ENCODE measurements around the gene ESX1. TPM values are rescaled to one million over a fixed set of nuclear protein-coding genes. Genes with fewer than 3 reads are reported as not detected.
"Not testable (repeated sequence)": the region's sequence is repeated elsewhere in the genome, so short reads cannot be mapped to it uniquely, and the experiment has no call there.

The ESX1 gene
- total and polyA plus RNA-seq, 2 of the 8 experiments (the other 6 are each of a cell fraction or from before 2014, with no cell fraction given), result not detected

DNA sequence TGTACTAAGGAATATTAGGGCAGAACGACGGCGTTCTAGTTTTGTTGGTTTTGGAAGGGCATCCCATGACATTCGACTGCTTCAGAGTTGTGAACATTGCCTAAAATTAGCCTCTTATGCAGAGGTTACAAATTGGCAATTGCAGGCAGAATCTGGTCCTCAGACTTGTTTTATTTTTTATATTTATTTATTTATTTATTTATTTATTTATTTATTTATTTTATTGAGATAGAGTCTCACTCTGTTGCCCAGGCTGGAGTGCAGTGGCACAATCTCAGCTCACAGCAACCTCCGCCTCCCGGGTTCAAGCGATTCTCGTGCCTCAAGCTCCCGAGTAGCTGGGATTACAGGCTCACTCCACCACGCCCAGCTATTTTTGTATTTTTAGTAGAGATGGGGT lies 24.7 kb downstream of the ESX1 start:
- FAIRE-seq; H3K23me2 ChIP-seq (ENCODE audit: low read depth, low read length); H3K27me3 ChIP-seq (replicated peaks in 1 of 4; ENCODE audit: control insufficient read depth in 3 of 4, extremely low read depth in 1 of 4, insufficient read depth in 3 of 4, low read length in 3 of 4); POLR2A ChIA-PET (ENCODE audit: partially characterized antibody); H3K4me3 ChIP-seq (ENCODE audit: extremely low read depth in 1 of 4, insufficient read depth in 2 of 4, low read depth in 3 of 4, low read length in 4 of 4); H3K4ac ChIP-seq (replicated peaks; ENCODE audit: insufficient read length, low read depth, low read length); H4K20me1 ChIP-seq (replicated peaks in 1 of 2; ENCODE audit: control insufficient read depth in 1 of 2, insufficient read depth in 2 of 2, low read length in 2 of 2); H2BK12ac ChIP-seq (ENCODE audit: low read depth, low read length); H3K18ac ChIP-seq (ENCODE audit: extremely low read depth, low read length); H4K8ac ChIP-seq (ENCODE audit: extremely low read depth, insufficient read depth, low read length); H3K79me1 ChIP-seq (ENCODE audit: low read depth, low read length); H3K79me2 ChIP-seq (ENCODE audit: control insufficient read depth in 1 of 2, insufficient read depth in 2 of 2, low read length in 2 of 2); H2AK5ac ChIP-seq (ENCODE audit: low read depth, low read length); H2BK5ac ChIP-seq (ENCODE audit: low read depth, low read length); CTCF ChIA-PET (ENCODE audit: partially characterized antibody); H2BK120ac ChIP-seq (replicated peaks; ENCODE audit: low read depth, low read length); H3K4me2 ChIP-seq (ENCODE audit: insufficient read depth in 1 of 2, low read depth in 2 of 2, low read length in 2 of 2); H3K4me1 ChIP-seq (replicated peaks in 1 of 4; ENCODE audit: control insufficient read depth in 3 of 4, insufficient read depth in 4 of 4, low read length in 3 of 4); H4K5ac ChIP-seq (ENCODE audit: insufficient read length, low read depth, low read length); H3K9ac ChIP-seq (replicated peaks in 1 of 4; ENCODE audit: extremely low read depth in 1 of 4, low read depth in 3 of 4, low read length in 3 of 4); H3K9me3 ChIP-seq (ENCODE audit: insufficient read depth in 2 of 2, low read depth in 1 of 2, low read length in 1 of 2); H3K56ac ChIP-seq (replicated peaks; ENCODE audit: insufficient read length, low read depth, low read length); H2BK20ac ChIP-seq (ENCODE audit: low read length); DNase-seq (ENCODE audit: low read depth in 1 of 2, low spot score in 2 of 2); H3K36me3 ChIP-seq (ENCODE audit: control insufficient read depth in 2 of 4, insufficient read depth in 4 of 4, low read length in 3 of 4); H4K91ac ChIP-seq (replicated peaks; ENCODE audit: insufficient read length, low read length); H2AFZ ChIP-seq (ENCODE audit: low read length); H3K14ac ChIP-seq (ENCODE audit: insufficient read length); H3K23ac ChIP-seq (ENCODE audit: insufficient read length); H2BK15ac ChIP-seq (ENCODE audit: low read length); H3K27ac ChIP-seq (ENCODE audit: low read depth, low read length): not testable (repeated sequence)
- 94% methylated on average over 10 of the region's 10 CpGs; no CpG with 5 or more reads in 1 of the 2 experiments for WGBS, 2 experiments (ENCODE audit: extremely low coverage in 1 of 2, insufficient coverage in 1 of 2, insufficient read length in 1 of 2, insufficient replicate concordance in 2 of 2, low coverage in 1 of 2, low lambda C conversion rate in 2 of 2, missing lambda C conversion rate in 1 of 2)

Measured in H1 (cell line).